HL-60/S4 (cell line): ENCODE results near the gene SLC6A13.
"Not testable (repeated sequence)": the region's sequence is repeated elsewhere in the genome, so short reads cannot be mapped to it uniquely, and the experiment has no call there.

ENCODE experiments used
- in situ Hi-C: fragments of 300-500 bp; cut with MboI; formaldehyde crosslinking; loops from 2 replicates; pipeline ENCODE4 v1.14.3; 2022; ENCODE audit warnings: low sequenced_read_pairs

The SLC6A13 gene

GRCh38 chr12:218221-218620 lies 44.4 kb downstream of the SLC6A13 start:
- in situ Hi-C loops, result no loop called here

GRCh38 chr12:217029-217428 lies 45.6 kb downstream of the SLC6A13 start:
- in situ Hi-C loops, result not testable (repeated sequence)

GRCh38 chr12:215116-215515 lies 47.5 kb downstream of the SLC6A13 start:
- in situ Hi-C loops, result no loop called here

GRCh38 chr12:214003-214741 lies 48.5 kb downstream of the SLC6A13 start, which contains the start of gene SLC6A12:
SLC6A12 (minus strand) TSS chr12:214157; CDS start chr12:209986, 4,171 bp downstream.
- in situ Hi-C loops, result no loop called here

GRCh38 chr12:213527-213932 lies 49.1 kb downstream of the SLC6A13 start:
- in situ Hi-C loops, result no loop called here

GRCh38 chr12:212715-213526 lies 49.7 kb downstream of the SLC6A13 start:
- in situ Hi-C loops, result no loop called here

- in situ Hi-C loops, result no loop called here
These were observed 50.3 kb downstream of the SLC6A13 start for GRCh38 chr12:212415-212714.

GRCh38 chr12:211639-212414 lies 50.8 kb downstream of the SLC6A13 start:
- in situ Hi-C loops, result no loop called here

GRCh38 chr12:211142-211465 lies 51.5 kb downstream of the SLC6A13 start:
- in situ Hi-C loops, result no loop called here

GRCh38 chr12:210277-211141 lies 52.1 kb downstream of the SLC6A13 start:
- in situ Hi-C loops, result no loop called here

- in situ Hi-C loops, result no loop called here
These were observed 52.8 kb downstream of the SLC6A13 start for GRCh38 chr12:209851-210250.

GRCh38 chr12:209246-209645 lies 53.4 kb downstream of the SLC6A13 start:
- in situ Hi-C loops, result no loop called here

- in situ Hi-C loops, result no loop called here
These were observed 53.8 kb downstream of the SLC6A13 start for GRCh38 chr12:208813-209212.

- in situ Hi-C loops, result no loop called here
These were observed 54.8 kb downstream of the SLC6A13 start for GRCh38 chr12:207804-208203.

- in situ Hi-C loops, result no loop called here
These were observed 55.7 kb downstream of the SLC6A13 start for GRCh38 chr12:206746-207440.

GRCh38 chr12:205026-205425 lies 57.6 kb downstream of the SLC6A13 start:
- in situ Hi-C loops, result no loop called here

GRCh38 chr12:204261-204678 lies 58.4 kb downstream of the SLC6A13 start:
- in situ Hi-C loops, result no loop called here

- in situ Hi-C loops, result no loop called here
These were observed 59.0 kb downstream of the SLC6A13 start for GRCh38 chr12:203462-204260.

GRCh38 chr12:203074-203461 lies 59.6 kb downstream of the SLC6A13 start:
- in situ Hi-C loops, result no loop called here
